ENCODE results near the gene KMT5B. TPM values are rescaled to one million over a fixed set of nuclear protein-coding genes. Genes with fewer than 3 reads are reported as not detected.

The KMT5B gene
- total and polyA plus RNA-seq, 10 of the 15 experiments (the other 5 are each of a cell fraction or from before 2014, with no cell fraction given), result 4.7 to 21.8 (median 18.0) TPM

GRCh38 chr11:68118706-68119448, 94.2 kb downstream of the KMT5B start:
- peak; percentile 61 for FAIRE-seq
- peak overlapping the region; percentile 92 for H3K4me3 ChIP-seq
- H3K79me2 ChIP-seq (ENCODE audit: control insufficient read depth, insufficient read depth, low read length), result peaks cover 63% of the 10 kb centered on the region
- H3K4me1 ChIP-seq (ENCODE audit: control insufficient read depth, insufficient read depth, low read length), result peaks cover 12% of the 10 kb centered on the region
- ChIA-PET RAD21 (ENCODE audit: unreplicated experiment) (interaction anchor here (0.7 to 4.2 kb wide), 8 partner anchors 17 to 88 kb away, joined by 3 to 28 read pairs (median 6); partner anchors contain the start of genes NDUFS8 and TCIRG1), CTCF (interaction anchor here (0.5 to 2.6 kb wide), 12 partner anchors 17 to 1066 kb away, joined by 3 to 14 read pairs (median 4); no protein-coding TSS in a partner anchor), POLR2A (interaction anchor here (0.5 to 5.0 kb wide), 9 partner anchors 10 to 154 kb away, joined by 3 to 34 read pairs (median 4); partner anchors contain the start of genes C11orf24 and TCIRG1), SMC1A (ENCODE audit: uncharacterized antibody, unreplicated experiment) (interaction anchor here (1.0 to 4.0 kb wide), 13 partner anchors 12 to 90 kb away, joined by 3 to 40 read pairs (median 6); no protein-coding TSS in a partner anchor)
- H3K9me3 ChIP-seq (replicated peaks; ENCODE audit: control insufficient read depth, insufficient read depth, low read length), result no peaks in the 10 kb centered on the region
- BruUV-seq (replicated peaks), result TSS peak; percentile 65
- no peaks in the 10 kb centered on the region for H3K27me3 ChIP-seq (replicated peaks in 1 of 2; ENCODE audit: control insufficient read depth in 2 of 2, insufficient read depth in 2 of 2, low read length in 1 of 2)
- DNase-seq (ENCODE audit: low read depth, low spot score), result peak; percentile 79
- in situ Hi-C loops (cut with MboI) (no loop called here), intact Hi-C loops (cut with micrococcal nuclease; ENCODE audit: unreplicated experiment) (loop anchor here (2.0 to 5.0 kb wide), 2 partner anchors 42 to 87 kb away; partner anchors contain the start of gene NDUFS8)
- peak overlapping the region; percentile 88 for H3K4me2 ChIP-seq (ENCODE audit: control insufficient read depth, insufficient read depth)
- H3K36me3 ChIP-seq (ENCODE audit: control insufficient read depth in 2 of 2, insufficient read depth in 2 of 2, low read length in 1 of 2), result peaks cover 0 to 5% of the 10 kb centered on the region in 2 experiments; a peak in 2 of 4 replicates
- H3K27ac ChIP-seq (ENCODE audit: control insufficient read depth, insufficient read depth), result peak overlapping the region; percentile 84
- H3K9ac ChIP-seq (ENCODE audit: control insufficient read depth, insufficient read depth, low read length), result peak overlapping the region; percentile 68
- ATAC-seq, result peak; percentile 65
- WGBS (ENCODE audit: insufficient coverage, insufficient replicate concordance, low lambda C conversion rate, missing lambda C conversion rate), result under 1% methylated on average over 4 of the region's 4 CpGs
- peak overlapping the region; percentile 33; the same call in 1 of the 2 replicates for H2AFZ ChIP-seq (ENCODE audit: control insufficient read depth, low read depth, low read length)
- no peaks in the 10 kb centered on the region for H4K20me1 ChIP-seq (ENCODE audit: control insufficient read depth, insufficient read depth)
- TF ChIP-seq PML (IDR thresholded peaks at IDR 0.05; ENCODE audit: low read length), result peak; percentile 54; the same call in 1 of the 2 replicates
- 0 out of 2 replicates have a peak, but pooled peaks have one; percentile 32 for TF ChIP-seq IRF4 (IDR thresholded peaks at IDR 0.05; ENCODE audit: low read depth, low read length)
- TF ChIP-seq ETV6 (conservative IDR thresholded peaks at IDR 0.05 in 1 of 2, IDR thresholded peaks at IDR 0.05 in 1 of 2; ENCODE audit: borderline replicate concordance in 1 of 2, low read depth in 1 of 2), result no peak
- TF ChIP-seq TCF7 (IDR thresholded peaks at IDR 0.05; ENCODE audit: borderline replicate concordance), result no peak
- TF ChIP-seq ZNF24 (IDR thresholded peaks at IDR 0.05), result no peak
- no peak for TF ChIP-seq NFXL1 (IDR thresholded peaks at IDR 0.05; ENCODE audit: borderline replicate concordance)
- TF ChIP-seq NFIC (IDR thresholded peaks at IDR 0.05; ENCODE audit: low read depth, low read length), result peak; percentile 48; the same call in 1 of the 2 replicates
- no peak for TF ChIP-seq NRF1 (conservative IDR thresholded peaks at IDR 0.05; ENCODE audit: low read depth, low read length)
- peak; percentile 66; the same call in 1 of the 2 replicates for TF ChIP-seq BCL11A (IDR thresholded peaks at IDR 0.05; ENCODE audit: low read depth, low read length)
- TF ChIP-seq BACH1 (IDR thresholded peaks at IDR 0.05; ENCODE audit: borderline replicate concordance), result no peak
- TF ChIP-seq PRDM15 (CRISPR knock-in tag; IDR thresholded peaks at IDR 0.05), result no peak
- TF ChIP-seq SMC3 (IDR thresholded peaks at IDR 0.05; ENCODE audit: borderline replicate concordance, low read length), result no peak
- TF ChIP-seq, protein P1, sequence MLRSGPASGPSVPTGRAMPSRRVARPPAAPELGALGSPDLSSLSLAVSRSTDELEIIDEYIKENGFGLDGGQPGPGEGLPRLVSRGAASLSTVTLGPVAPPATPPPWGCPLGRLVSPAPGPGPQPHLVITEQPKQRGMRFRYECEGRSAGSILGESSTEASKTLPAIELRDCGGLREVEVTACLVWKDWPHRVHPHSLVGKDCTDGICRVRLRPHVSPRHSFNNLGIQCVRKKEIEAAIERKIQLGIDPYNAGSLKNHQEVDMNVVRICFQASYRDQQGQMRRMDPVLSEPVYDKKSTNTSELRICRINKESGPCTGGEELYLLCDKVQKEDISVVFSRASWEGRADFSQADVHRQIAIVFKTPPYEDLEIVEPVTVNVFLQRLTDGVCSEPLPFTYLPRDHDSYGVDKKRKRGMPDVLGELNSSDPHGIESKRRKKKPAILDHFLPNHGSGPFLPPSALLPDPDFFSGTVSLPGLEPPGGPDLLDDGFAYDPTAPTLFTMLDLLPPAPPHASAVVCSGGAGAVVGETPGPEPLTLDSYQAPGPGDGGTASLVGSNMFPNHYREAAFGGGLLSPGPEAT (IDR thresholded peaks at IDR 0.05; ENCODE audit: low read depth), result peak; percentile 86
- TF ChIP-seq CBFB (IDR thresholded peaks at IDR 0.05; ENCODE audit: low read depth), result no peak
- peak in 1 of 2 experiments; percentile 75; a peak in 2 of 4 replicates for TF ChIP-seq SRF (IDR thresholded peaks at IDR 0.05; ENCODE audit: low read depth in 2 of 2, low read length in 2 of 2)
- peak; percentile 79 for TF ChIP-seq IKZF1 (conservative IDR thresholded peaks at IDR 0.05)
- TF ChIP-seq RELA (IDR thresholded peaks at IDR 0.05; ENCODE audit: borderline replicate concordance, partially characterized antibody), result no peak
- TF ChIP-seq JUNB (IDR thresholded peaks at IDR 0.05), result peak; percentile 52
